Peyer's patch (tissue), 4 donors: Measurements from ENCODE around the gene CFAP126.

Source experiments
- CTCF ChIP-seq, 6 experiments: fragments of 450-650 bp in 4 of 6; fragments of 200-600 bp in 2 of 6; sonication (generic) in 1 of 6; IDR thresholded peaks; one replicate each; pipeline ENCODE4 v1.5.1; 2017 to 2019; ENCODE audit warnings: antibody characterized with exemption in 6 of 6, mild to moderate bottlenecking in 3 of 6, moderate library complexity in 1 of 6
- POLR2A ChIP-seq, 2 donors: fragments of 450-650 bp; IDR thresholded peaks; one replicate each; pipeline ENCODE4 v1.5.1; 2017; ENCODE audit warnings: antibody characterized with exemption in 2 of 2, mild to moderate bottlenecking in 2 of 2, moderate library complexity in 2 of 2

GRCh38 chr1:161350671-161351070 lies 17.0 kb downstream of the CFAP126 start:
- TF ChIP-seq CTCF (IDR thresholded peaks at IDR 0.05) (no peak), POLR2A (IDR thresholded peaks at IDR 0.05) (no peak)
